Lower leg skin (tissue), 4 donors: ENCODE data around the gene SYP. TPM values are rescaled to one million over a fixed set of nuclear protein-coding genes. Genes with fewer than 3 reads are reported as not detected.

ENCODE experiments used
- DNase-seq, 2 donors: peaks; one replicate each; pipeline ENCODE4 v3.0.0-alpha.2; 2019; ENCODE audit warnings: low spot score in 2 of 2
- H3K4me3 ChIP-seq: fragments of 200-600 bp; sonication (generic); 2 replicates; pipeline ENCODE4 v1.5.1; 2017; ENCODE audit warnings: mild to moderate bottlenecking, low read depth; ENCODE audit not compliant: poor library complexity, severe bottlenecking
- POLR2A ChIP-seq, 2 donors: fragments of 450-650 bp; IDR thresholded peaks; one replicate each; pipeline ENCODE4 v1.6.1; 2016 to 2017; ENCODE audit warnings: antibody characterized with exemption in 2 of 2, mild to moderate bottlenecking in 1 of 2, moderate library complexity in 1 of 2
- WGBS, 2 donors: methylation state at CpG; one replicate each; pipeline ENCODE4 v1.1.5; 2018; 5-methylcytosine and 5-hydroxymethylcytosine counted together
- intact Hi-C: fragments of 100-400 bp; cut with DNase I; formaldehyde crosslinking; loops from one replicate; pipeline ENCODE4 v1.15.0; 2023; ENCODE audit warnings: low total_unique reads
- total RNA-seq, 4 donors: library from RNA; depleted of rRNA; stranded (reverse); fragments of >200 nt; gene quantifications; one replicate each; pipeline ENCODE4 v1.1.0, GENCODE V29; 2016
- TF ChIP-seq, protein P1 (sequence below), 3 donors: fragments of 450-650 bp; IDR thresholded peaks; one replicate each; pipeline ENCODE4 v1.5.1; 2016; ENCODE audit warnings: antibody characterized with exemption in 3 of 3, mild to moderate bottlenecking in 3 of 3, moderate library complexity in 2 of 3

Gene SYP
- total RNA-seq, 4 donors from 2014 or later = 0.88 to 4.8 (median 1.7) TPM

DNA sequence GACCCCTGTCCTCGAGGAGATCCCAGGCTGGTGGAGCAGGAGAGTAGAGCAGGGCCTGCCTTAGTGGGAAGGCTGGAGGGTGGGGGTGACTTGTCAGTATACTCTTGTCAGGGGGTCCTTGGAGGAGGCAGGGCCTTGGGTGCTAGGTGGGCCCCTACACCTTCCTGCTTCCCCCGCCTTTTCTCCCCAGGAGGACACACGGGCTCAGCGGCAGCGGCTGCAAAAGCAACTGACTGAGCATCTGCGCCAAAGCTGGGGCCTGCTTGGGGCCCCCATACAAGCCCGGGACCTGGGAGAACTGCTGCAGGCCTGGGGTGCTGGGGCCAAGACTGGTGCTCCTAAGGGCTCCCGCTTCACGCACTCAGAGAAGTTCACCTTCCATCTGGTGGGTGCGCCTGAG is 46.5 kb upstream of the SYP start:
- no peak overlapping the region for H3K4me3 ChIP-seq
- intact Hi-C loops = no loop called here
- no peak for DNase-seq
- WGBS, 2 donors = 89 to 100% methylated on average over 6 to 10 of the region's 10 CpGs
- TF ChIP-seq POLR2A (IDR thresholded peaks at IDR 0.05) = no peak
- TF ChIP-seq, protein P1, sequence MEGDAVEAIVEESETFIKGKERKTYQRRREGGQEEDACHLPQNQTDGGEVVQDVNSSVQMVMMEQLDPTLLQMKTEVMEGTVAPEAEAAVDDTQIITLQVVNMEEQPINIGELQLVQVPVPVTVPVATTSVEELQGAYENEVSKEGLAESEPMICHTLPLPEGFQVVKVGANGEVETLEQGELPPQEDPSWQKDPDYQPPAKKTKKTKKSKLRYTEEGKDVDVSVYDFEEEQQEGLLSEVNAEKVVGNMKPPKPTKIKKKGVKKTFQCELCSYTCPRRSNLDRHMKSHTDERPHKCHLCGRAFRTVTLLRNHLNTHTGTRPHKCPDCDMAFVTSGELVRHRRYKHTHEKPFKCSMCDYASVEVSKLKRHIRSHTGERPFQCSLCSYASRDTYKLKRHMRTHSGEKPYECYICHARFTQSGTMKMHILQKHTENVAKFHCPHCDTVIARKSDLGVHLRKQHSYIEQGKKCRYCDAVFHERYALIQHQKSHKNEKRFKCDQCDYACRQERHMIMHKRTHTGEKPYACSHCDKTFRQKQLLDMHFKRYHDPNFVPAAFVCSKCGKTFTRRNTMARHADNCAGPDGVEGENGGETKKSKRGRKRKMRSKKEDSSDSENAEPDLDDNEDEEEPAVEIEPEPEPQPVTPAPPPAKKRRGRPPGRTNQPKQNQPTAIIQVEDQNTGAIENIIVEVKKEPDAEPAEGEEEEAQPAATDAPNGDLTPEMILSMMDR (IDR thresholded peaks at IDR 0.05) = no peak

DNA sequence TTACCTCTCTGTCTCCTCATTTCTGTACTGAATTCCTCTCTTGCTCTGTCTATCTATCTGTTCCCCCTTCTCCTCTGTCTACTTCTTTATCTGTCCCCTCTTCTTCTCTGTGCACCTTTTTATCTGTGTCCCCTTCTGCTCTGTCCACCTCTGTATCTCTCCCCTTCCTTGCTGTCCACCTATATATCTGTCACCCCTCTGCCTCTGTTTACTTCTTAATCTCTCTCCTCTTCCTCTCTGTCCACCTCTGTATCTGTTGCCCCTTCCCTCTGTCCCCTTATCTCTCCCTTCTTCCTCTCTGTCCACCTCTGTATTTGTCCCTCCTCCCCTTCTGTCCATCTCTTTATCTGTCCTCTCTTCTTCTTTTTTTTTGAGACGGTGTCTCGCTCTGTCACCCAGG is 44.2 kb upstream of the SYP start:
- no peak for TF ChIP-seq POLR2A (IDR thresholded peaks at IDR 0.05)
- TF ChIP-seq, protein P1 (IDR thresholded peaks at IDR 0.05) = no peak
- no peak overlapping the region for H3K4me3 ChIP-seq
- 85 to 100% methylated on average over 2 of the region's 2 CpGs for WGBS, 2 donors
- intact Hi-C loops = no loop called here
- DNase-seq = no peak

DNA sequence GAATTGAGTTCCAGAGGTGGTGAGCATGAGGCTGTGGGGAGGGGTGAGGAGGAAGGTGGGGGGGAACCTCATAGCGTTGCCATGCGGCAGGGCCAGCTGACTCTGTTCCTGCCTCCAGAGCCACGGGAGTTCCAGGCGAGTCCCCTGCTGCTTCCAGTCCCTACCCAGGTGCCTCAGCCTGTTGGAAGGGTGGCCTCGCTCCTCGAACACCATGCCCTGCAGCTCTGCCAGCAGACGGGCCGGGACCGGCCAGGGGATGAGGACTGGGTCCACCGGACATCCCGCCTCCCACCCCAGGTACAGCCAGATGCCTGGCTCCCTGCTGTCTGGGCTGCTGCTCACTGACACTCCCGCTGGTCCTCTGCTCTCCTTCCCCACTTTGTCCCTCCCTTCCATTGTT is 43.2 kb upstream of the SYP start:
- TF ChIP-seq, protein P1 (IDR thresholded peaks at IDR 0.05) = no peak
- TF ChIP-seq POLR2A (IDR thresholded peaks at IDR 0.05) = no peak
- 85 to 86% methylated on average over 6 to 12 of the region's 12 CpGs for WGBS, 2 donors
- H3K4me3 ChIP-seq = no peak overlapping the region
- no peak for DNase-seq
- intact Hi-C loops = no loop called here

DNA sequence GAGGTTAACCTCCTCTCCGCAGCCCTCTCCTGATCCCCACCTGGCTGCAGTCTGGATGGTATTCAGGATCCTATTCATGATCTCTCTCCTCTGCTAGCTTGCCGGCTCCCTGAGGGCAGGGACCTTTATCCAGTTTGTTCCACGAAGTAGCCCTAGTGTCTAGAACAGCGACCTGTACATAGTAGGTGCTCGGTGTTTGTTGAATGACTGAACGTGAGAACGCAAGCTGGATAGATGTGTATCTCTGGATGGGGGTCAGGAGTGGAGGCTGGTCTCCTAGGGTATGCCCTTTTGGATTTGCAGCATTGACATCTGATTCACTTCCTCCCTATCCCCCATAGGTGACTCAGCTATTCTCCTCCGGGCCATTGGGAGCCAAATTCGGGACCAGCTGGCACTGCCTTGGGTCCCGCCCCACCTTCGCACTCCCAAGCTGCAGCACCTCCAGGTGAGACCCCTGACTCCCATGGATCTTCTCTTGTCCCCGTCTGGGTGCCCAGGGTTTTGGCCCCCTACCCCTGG is 42.6 kb upstream of the SYP start:
- intact Hi-C loops = no loop called here
- H3K4me3 ChIP-seq = no peak overlapping the region
- DNase-seq = no peak
- 80 to 95% methylated on average over 11 to 12 of the region's 12 CpGs for WGBS, 2 donors
- no peak for TF ChIP-seq POLR2A (IDR thresholded peaks at IDR 0.05)

DNA sequence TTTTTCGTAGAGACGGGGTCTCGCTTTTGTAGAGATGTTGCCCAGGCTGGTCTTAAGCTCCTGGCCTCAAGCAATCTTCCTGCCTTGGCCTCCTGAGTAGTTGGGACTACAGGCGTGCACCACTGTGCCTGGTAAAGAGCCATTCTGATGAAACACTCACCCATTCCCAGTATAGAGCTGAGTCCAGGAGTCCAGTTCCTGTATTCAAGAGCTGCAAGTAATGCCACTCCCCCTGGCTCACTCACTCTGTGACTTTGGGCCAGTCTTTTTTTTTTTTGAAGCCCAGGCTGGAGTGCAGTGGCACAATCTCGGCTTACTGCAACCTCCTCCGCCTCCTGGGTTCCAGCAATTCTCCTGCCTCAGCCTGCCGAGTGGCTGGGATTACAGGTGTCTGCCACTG is 38.7 kb upstream of the SYP start:
- TF ChIP-seq, protein P1 (IDR thresholded peaks at IDR 0.05) = no peak
- no peak for TF ChIP-seq POLR2A (IDR thresholded peaks at IDR 0.05)
- WGBS, 2 donors = 80 to 93% methylated on average over 7 of the region's 7 CpGs
- DNase-seq = no peak
- intact Hi-C loops = no loop called here
- no peak overlapping the region for H3K4me3 ChIP-seq

DNA sequence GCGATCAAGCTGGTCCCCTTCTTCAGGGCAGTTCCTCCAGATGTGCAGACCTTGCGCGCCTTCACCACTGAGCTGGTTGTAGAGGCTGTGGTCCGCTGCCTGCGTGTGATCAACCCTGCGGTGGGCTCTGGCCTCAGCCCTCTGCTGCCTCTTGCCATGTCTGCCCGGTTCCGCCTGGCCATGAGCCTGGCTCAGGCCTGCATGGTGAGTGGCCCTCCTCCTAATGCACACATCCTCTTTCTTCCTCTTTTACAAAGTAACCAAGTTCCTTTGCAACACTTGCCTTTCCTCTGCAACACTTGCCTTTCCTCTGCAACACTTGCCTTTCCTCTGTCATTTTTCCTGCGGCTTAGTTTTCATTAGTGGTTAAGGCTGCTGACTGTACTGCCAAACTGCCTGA is 37.1 kb upstream of the SYP start:
- TF ChIP-seq POLR2A (IDR thresholded peaks at IDR 0.05) = no peak
- TF ChIP-seq, protein P1 (IDR thresholded peaks at IDR 0.05) = no peak
- intact Hi-C loops = no loop called here
- 85 to 89% methylated on average over 9 of the region's 9 CpGs for WGBS, 2 donors

More for the DNA sequence above, 37.1 kb upstream of the SYP start:
- DNase-seq = no peak
- H3K4me3 ChIP-seq = no peak overlapping the region
